Measurements from ENCODE around the gene DPPA3.
"Not testable (repeated sequence)": the region's sequence is repeated elsewhere in the genome, so short reads cannot be mapped to it uniquely, and the experiment has no call there.

Gene DPPA3

GRCh38 chr12:7731486-7731885, 20.3 kb downstream of the DPPA3 start:
- DNase-seq = no peak

- no peak for DNase-seq
Measured at GRCh38 chr12:7732993-7733392, 21.8 kb downstream of the DPPA3 start.

- DNase-seq = no peak
Measured at GRCh38 chr12:7747246-7747645, 36.0 kb downstream of the DPPA3 start, which contains the start of gene CLEC4C. Gene CLEC4C, minus strand, starts transcription at chr12:7747375. Its CDS starts 27 bp downstream, at chr12:7747348.

GRCh38 chr12:7748852-7749251, 37.6 kb downstream of the DPPA3 start:
- no peak for DNase-seq

- no peak for DNase-seq
Measured at GRCh38 chr12:7749442-7749841, 38.2 kb downstream of the DPPA3 start.

GRCh38 chr12:7750350-7750749, 39.1 kb downstream of the DPPA3 start:
- DNase-seq = no peak

- DNase-seq = no peak
Measured at GRCh38 chr12:7751394-7751793, 40.2 kb downstream of the DPPA3 start.

GRCh38 chr12:7751941-7752922, 41.0 kb downstream of the DPPA3 start:
- not testable (repeated sequence) for DNase-seq

GRCh38 chr12:7755668-7756067, 44.4 kb downstream of the DPPA3 start:
- DNase-seq = not testable (repeated sequence)

GRCh38 chr12:7756993-7757392, 45.8 kb downstream of the DPPA3 start:
- DNase-seq = no peak

GRCh38 chr12:7758766-7759140, 47.5 kb downstream of the DPPA3 start:
- no peak for DNase-seq

Measured in activated T-cell treated with anti-CD3 and anti-CD28 coated beads, Interleukin-2, amount 50 U/mL, for 1 hour (primary cell).